Measurements from ENCODE around the gene CNIH4. TPM values are rescaled to one million over a fixed set of nuclear protein-coding genes. Genes with fewer than 3 reads are reported as not detected.

The CNIH4 gene
- total and polyA plus RNA-seq, 2 of the 4 experiments (the other 2 are of a cell fraction), result 29.7 to 73.1 TPM

DNA sequence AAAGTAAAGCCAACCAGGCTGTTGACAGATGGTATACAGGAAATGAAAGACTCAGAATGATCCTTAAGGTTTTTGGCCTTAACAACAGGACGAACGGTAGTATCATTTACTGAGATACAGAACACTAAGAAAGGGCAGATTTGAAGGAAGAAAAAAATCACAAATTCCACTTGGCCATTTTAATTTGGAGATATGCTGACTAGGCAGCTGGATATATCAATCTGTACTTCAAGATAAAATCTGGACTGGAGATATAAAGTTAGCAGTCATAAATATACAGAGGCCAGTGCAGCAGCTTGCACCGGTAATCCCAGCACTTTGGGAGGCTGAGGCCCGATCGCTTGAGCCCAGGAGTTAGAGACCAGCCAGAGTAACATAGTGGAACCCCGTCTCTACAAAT lies 28.0 kb upstream of the CNIH4 start:
- Histone ChIP-seq H3K27ac (ENCODE audit: insufficient read depth, low read length) (no peak overlapping the region), H3K14ac (replicated peaks; ENCODE audit: low read depth, low read length) (no peak overlapping the region), H3K4ac (ENCODE audit: low read depth, low read length) (no peak overlapping the region), H3K18ac (ENCODE audit: low read depth, low read length) (no peak overlapping the region), H4K91ac (ENCODE audit: insufficient read depth, low read depth, low read length) (no peak overlapping the region), H2AFZ (replicated peaks; ENCODE audit: low read length, poor library complexity) (no peak overlapping the region), H2AK9ac (replicated peaks; ENCODE audit: low read depth, low read length, poor library complexity) (no peak overlapping the region), H4K8ac (ENCODE audit: low read depth in 2 of 2, low read length in 2 of 2) (no peak overlapping the region), H3K4me1 (ENCODE audit: control insufficient read depth, insufficient read depth, low read length) (no peaks in the 10 kb centered on the region; the same call in 1 of the 2 replicates), H2BK15ac (ENCODE audit: low read depth, low read length) (no peak overlapping the region), H3K36me3 (ENCODE audit: control insufficient read depth, insufficient read depth, low read length) (no peaks in the 10 kb centered on the region), H2BK20ac (ENCODE audit: low read depth, low read length) (no peak overlapping the region), H3K4me2 (ENCODE audit: low read depth, low read length) (peak overlapping the region; percentile 16; the same call in 1 of the 2 replicates), H4K5ac (ENCODE audit: low read depth, low read length) (no peak overlapping the region), H3K79me1 (ENCODE audit: low read depth in 1 of 2, low read length in 2 of 2) (peaks cover 22 to 38% of the 10 kb centered on the region in 2 experiments), H3K4me3 (ENCODE audit: insufficient read depth, low read depth, low read length) (no peak overlapping the region), H3K9me3 (ENCODE audit: control insufficient read depth, insufficient read depth, low read length) (no peaks in the 10 kb centered on the region), H2AK5ac (ENCODE audit: low read depth, low read length) (no peak overlapping the region), H2BK5ac (ENCODE audit: low read depth, low read length, poor library complexity, severe bottlenecking) (no peak overlapping the region), H3K9ac (ENCODE audit: low read depth, low read length) (no peak overlapping the region), H3K27me3 (ENCODE audit: control insufficient read depth, insufficient read depth, low read length) (no peaks in the 10 kb centered on the region), H2BK120ac (ENCODE audit: low read depth, low read length) (no peak overlapping the region), H3K9me1 (ENCODE audit: insufficient read depth, low read length) (no peaks in the 10 kb centered on the region), H4K20me1 (ENCODE audit: insufficient read depth, low read length) (no peaks in the 10 kb centered on the region; the same call in 1 of the 2 replicates), H3K23ac (ENCODE audit: low read depth, low read length) (no peak overlapping the region), H3K56ac (ENCODE audit: extremely low read depth, insufficient read depth, low read length) (no peak overlapping the region)
- CTCF ChIA-PET, result no interaction called here
- ATAC-seq (ENCODE audit: low read depth), result no peak
- no peak for DNase-seq
- in situ Hi-C loops (cut with MboI; ENCODE audit: low sequenced_read_pairs), result loop anchor here (5.0 kb wide), 1 partner anchor 216 kb away; the partner anchor contains the start of gene FBXO28
- POLR2A ChIA-PET (ENCODE audit: unreplicated experiment), result no interaction called here
- no CpG with 5 or more reads among the region's 6 CpGs for WGBS, 2 experiments (ENCODE audit: extremely low coverage in 2 of 2, insufficient read length in 1 of 2)
- intact Hi-C loops (cut with micrococcal nuclease), result no loop called here
- dilution Hi-C loops (cut with HindIII; ENCODE audit: low sequenced_read_pairs, unreplicated experiment), result no loop called here
- no TSS peak for BruUV-seq (replicated peaks)
- TF ChIP-seq USF2 (IDR thresholded peaks at IDR 0.05; ENCODE audit: low read depth, low read length) (no peak), MAFK (IDR thresholded peaks at IDR 0.05; ENCODE audit: low read depth, low read length) (peak; percentile 74)
